Nucleus accumbens (tissue), 56 donors: ENCODE results near the gene ELOB.

ENCODE experiments used
- DNase-seq, 56 donors: peaks; one replicate each; lab custom pipeline; 2025; lab: John Stamatoyannopoulos, UW

Gene ELOB

DNA sequence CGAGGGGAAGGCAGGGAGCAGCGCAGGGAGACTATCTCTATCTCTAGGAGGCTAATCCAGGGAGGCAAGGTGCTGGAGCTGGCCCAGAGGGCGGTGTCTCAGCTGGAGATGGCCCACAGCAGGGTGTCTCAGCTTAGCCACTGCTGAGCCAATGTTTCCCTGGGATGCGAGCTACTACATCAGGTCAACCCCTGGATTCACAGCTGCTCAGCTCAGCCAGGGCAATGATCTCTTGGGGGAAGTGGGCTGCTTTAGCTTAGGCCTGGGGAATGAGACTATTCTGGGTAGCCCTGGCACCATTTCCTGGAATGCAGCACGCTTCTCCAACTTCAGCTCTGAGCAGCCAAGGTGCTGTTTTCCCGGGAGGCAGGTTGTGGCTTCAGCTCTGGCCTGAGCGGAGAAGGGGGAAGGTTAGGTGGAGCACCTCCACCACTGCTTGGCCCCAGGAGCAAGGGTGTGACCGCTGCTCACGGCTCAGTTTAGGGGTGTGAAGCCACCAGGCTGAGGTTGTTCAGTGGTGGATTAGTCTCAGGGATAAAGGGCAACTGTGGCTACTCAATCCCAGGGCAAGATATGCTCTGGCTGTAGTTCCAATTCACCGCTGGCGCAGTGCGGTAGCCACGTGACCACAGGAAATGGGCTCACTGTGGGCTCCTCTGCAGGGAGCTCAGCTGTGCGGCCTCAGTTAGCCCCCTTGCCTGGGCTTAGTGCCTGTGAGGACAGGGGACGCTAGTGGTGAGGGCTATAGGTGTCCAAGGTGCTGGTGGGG lies 34.8 kb upstream of the ELOB start:
- DNase-seq = no peak

GRCh38 chr16:2810651-2811050 lies 33.6 kb upstream of the ELOB start:
- DNase-seq = no peak

- DNase-seq = no peak
These were observed 32.2 kb upstream of the ELOB start for GRCh38 chr16:2809149-2809760.

DNA sequence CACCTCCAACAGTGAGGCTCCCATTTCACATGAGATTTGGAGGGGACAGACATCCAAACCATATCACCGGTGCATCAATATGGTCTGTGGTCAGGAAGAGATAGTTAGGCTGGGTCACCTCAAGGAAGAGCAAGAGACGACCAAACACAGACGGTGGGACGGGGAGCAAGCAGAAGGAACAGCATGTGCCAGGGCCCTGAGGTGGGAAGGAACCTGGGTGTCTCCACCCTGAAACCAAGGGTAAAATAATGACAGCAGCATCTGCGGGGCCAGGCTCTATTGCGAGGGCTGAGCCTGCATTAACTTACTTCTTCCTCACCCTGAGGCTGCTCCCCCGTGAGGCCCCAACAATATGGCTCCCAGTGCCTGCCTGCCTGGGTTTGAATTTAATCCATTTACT lies 31.1 kb upstream of the ELOB start:
- no peak for DNase-seq

GRCh38 chr16:2806286-2806685 lies 29.2 kb upstream of the ELOB start:
- no peak for DNase-seq

DNA sequence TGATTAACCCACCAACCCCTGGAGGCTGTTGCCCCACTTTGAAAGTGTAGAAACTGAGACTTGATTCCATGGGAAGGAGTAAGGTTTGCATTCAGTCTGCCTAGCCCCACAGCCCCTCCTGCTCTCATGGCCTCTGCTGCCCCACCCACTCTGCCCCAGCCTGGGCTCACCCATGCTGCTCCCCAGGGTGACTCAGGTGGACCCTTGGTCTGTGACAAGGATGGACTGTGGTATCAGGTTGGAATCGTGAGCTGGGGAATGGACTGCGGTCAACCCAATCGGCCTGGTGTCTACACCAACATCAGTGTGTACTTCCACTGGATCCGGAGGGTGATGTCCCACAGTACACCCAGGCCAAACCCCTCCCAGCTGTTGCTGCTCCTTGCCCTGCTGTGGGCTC lies 27.6 kb upstream of the ELOB start:
- no peak for DNase-seq

- DNase-seq = no peak
These were observed 26.6 kb upstream of the ELOB start for GRCh38 chr16:2803545-2804195.

DNA sequence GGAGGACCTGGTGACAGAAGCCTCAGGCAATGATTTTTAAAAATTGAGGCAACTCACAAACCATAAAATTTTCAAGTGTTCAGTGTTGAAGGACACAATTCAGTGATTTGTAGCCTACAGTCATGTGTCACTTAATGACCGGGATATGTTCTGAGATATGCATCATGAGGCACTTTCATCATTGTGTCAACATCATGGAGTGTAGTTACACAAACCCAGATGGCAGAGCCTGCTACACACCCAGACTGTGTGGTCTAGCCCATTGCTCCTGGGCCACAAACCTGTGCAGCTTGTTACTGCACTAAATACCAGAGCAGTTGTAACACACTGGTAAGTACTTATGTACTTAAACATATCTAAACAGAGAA lies 22.8 kb upstream of the ELOB start:
- DNase-seq = no peak

DNA sequence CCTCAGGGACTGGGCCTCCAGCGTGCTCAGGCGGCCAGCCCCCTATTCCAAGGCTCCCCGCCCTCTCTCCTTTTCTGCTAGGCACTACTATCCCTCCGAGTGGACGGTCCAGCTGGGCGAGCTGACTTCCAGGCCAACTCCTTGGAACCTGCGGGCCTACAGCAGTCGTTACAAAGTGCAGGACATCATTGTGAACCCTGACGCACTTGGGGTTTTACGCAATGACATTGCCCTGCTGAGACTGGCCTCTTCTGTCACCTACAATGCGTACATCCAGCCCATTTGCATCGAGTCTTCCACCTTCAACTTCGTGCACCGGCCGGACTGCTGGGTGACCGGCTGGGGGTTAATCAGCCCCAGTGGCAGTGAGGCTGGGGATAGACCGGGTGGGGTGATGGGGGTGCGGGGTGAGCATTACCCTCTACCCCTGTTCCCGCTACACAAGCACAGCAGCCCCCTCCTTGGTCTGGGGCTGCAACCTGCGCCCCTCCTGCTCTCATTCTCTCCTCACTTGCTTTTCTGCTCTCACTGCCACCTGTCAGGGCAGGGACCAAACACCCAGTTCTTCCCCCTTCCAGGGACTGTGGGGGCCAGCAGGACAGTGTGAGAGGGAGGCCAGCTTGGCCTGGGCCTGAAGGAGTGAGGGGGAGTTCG lies 22.3 kb upstream of the ELOB start:
- DNase-seq = no peak

DNA sequence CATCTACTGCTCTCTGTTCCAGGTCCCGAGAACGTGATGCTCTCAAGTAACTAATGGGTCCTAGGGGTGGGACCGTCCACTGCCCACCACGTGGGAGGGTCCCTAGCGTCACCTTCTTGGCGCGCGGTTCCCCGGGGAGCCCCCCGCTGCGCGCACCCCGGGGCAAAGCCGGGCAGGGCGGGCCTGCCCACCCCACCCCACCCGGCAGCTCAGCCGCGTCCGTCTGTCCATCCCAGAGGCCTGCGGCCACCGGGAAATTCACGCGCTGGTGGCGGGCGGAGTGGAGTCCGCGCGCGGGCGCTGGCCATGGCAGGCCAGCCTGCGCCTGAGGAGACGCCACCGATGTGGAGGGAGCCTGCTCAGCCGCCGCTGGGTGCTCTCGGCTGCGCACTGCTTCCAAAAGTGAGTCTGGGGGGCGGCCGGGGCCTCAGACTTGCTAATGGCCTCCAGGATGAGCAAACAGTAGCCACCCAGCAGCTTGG lies 21.7 kb upstream of the ELOB start:
- DNase-seq = no peak

DNA sequence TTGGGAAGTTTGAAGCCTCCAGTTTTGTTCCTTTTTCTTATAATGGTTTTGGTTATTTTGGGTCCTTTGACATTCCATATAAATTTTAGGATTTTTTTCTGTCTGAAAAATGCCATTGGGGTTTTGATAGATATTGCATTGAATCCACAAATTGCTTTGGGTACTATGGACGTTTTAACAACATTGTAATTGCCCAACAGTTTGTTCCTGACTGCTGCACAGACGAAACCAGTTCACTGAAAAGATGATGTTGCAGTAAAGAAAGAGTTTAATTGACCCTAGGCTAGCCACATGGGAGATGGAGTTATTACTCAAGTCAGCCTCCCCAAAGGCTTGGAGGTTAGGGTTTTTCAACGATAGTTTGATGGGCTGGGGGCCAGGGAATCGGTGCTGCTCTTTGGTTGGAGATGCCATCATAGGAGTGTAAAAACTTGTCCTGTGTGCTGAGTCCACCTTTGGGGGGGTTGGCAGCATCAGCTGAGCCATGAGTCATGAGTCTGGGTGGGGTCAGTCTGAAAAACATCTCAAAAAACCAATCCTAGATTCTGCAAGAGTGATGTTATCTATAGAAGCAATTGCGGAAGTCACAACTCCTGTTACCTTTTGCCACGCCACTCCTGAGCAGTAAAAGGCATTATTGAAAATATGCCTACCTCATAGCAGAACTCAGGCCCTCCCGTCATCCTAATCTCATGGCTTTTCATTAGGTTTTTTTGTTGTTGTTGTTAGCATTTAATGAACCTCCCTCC lies 18.5 kb upstream of the ELOB start:
- no peak for DNase-seq

DNA sequence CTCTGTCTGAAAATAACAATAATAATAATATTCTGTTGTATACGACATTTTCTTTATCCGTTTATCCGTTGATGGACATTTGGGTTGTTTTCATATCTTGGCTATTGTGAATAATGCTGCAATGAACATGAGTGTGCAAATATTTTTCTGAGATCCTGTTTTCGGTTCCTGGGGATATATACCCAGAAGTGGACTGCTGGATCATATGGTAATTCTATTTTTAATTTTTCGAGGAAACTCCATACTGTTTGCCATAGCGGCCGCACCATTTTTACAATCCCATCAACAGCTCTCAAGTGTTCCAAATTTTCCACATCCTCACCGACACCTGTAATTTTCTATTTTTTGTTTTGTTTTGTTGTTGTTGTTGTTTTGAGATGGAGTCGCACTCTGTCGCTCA lies 15.9 kb upstream of the ELOB start:
- DNase-seq = no peak

GRCh38 chr16:2791174-2791573 lies 14.1 kb upstream of the ELOB start:
- DNase-seq = no peak

- no peak for DNase-seq
These were observed 13.6 kb upstream of the ELOB start for GRCh38 chr16:2790631-2791030.

GRCh38 chr16:2787961-2788360 lies 10.9 kb upstream of the ELOB start:
- no peak for DNase-seq

GRCh38 chr16:2787406-2787805 lies 10.3 kb upstream of the ELOB start, which contains the start of gene PRSS33:
PRSS33 (minus strand) TSS chr16:2787560; CDS start chr16:2786547, 1,013 bp downstream.
- no peak for DNase-seq

DNA sequence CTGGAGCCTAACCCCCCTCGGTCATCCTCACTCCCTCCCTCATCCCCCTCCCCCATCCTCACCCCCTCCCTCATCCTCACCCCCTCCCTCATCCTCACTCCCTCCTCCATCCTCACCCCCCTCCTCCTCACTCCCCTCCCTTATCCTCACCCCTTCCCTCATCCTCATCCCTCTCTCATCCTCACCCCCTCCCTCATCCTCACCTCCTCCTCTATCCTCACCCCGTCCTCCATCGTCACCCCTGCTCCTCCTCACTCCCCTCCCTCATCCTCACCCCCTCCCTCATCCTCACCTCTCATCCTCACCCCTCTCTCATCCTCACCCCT lies 9.7 kb upstream of the ELOB start:
- no peak for DNase-seq

- DNase-seq = no peak
These were observed 9.2 kb upstream of the ELOB start for GRCh38 chr16:2786061-2786825.

GRCh38 chr16:2785101-2785991 lies 8.3 kb upstream of the ELOB start:
- no peak for DNase-seq
